ENCODE data around the gene ARHGAP1. TPM values are rescaled to one million over a fixed set of nuclear protein-coding genes. Genes with fewer than 3 reads are reported as not detected.

ARHGAP1 gene
- total RNA-seq, 4 donors from 2014 or later, result 39.2 to 53.6 (median 45.8) TPM

- peak overlapping the region; percentile 7 to 91 (median 83) for H3K27ac ChIP-seq
- no peaks in the 10 kb centered on the region for H3K9me3 ChIP-seq
- 32% methylated on average over 3 to 7 of the region's 11 CpGs for WGBS, 2 donors
- TF ChIP-seq POLR2A (IDR thresholded peaks at IDR 0.05) (no peak), CTCF (IDR thresholded peaks at IDR 0.05) (no peak)
- no peak for DNase-seq
- peaks cover 34 to 71% (median 49%) of the 10 kb centered on the region in 3 donors for H3K4me1 ChIP-seq
- intact Hi-C loops (cut with DNase I), result no loop called here
- H3K27me3 ChIP-seq, result no peaks in the 10 kb centered on the region
- H3K36me3 ChIP-seq, result peaks cover 16 to 62% (median 17%) of the 10 kb centered on the region in 3 donors
- H3K4me3 ChIP-seq, result no peak overlapping the region
Measured at GRCh38 chr11:46696212-46696558, 4.2 kb downstream of the ARHGAP1 start.

GRCh38 chr11:46695345-46696211 lies 4.8 kb downstream of the ARHGAP1 start:
- TF ChIP-seq POLR2A (IDR thresholded peaks at IDR 0.05) (no peak), CTCF (IDR thresholded peaks at IDR 0.05) (no peak)
- Histone ChIP-seq H3K4me3 (no peak overlapping the region), H3K9me3 (no peaks in the 10 kb centered on the region), H3K4me1 (peaks cover 34 to 70% (median 49%) of the 10 kb centered on the region in 3 donors), H3K27me3 (no peaks in the 10 kb centered on the region), H3K27ac (peak overlapping the region; percentile 7 to 91 (median 83)), H3K36me3 (peaks cover 16 to 68% (median 21%) of the 10 kb centered on the region in 3 donors)
- intact Hi-C loops (cut with DNase I), result no loop called here
- 88 to 89% methylated on average over 6 to 8 of the region's 12 CpGs for WGBS, 2 donors
- DNase-seq, result no peak

- intact Hi-C loops (cut with DNase I), result no loop called here
- Histone ChIP-seq H3K27ac (peak overlapping the region; percentile 63 to 91 (median 83)), H3K36me3 (peaks cover 16 to 77% (median 21%) of the 10 kb centered on the region in 3 donors), H3K4me3 (no peak overlapping the region), H3K9me3 (no peaks in the 10 kb centered on the region), H3K27me3 (no peaks in the 10 kb centered on the region), H3K4me1 (peaks cover 34 to 67% (median 47%) of the 10 kb centered on the region in 3 donors)
- TF ChIP-seq POLR2A (IDR thresholded peaks at IDR 0.05) (no peak), CTCF (IDR thresholded peaks at IDR 0.05) (no peak)
- DNase-seq, result no peak
- WGBS, 2 donors, result 60 to 100% methylated on average over 1 of the region's 7 CpGs
Measured at GRCh38 chr11:46694607-46695006, 5.8 kb downstream of the ARHGAP1 start.

GRCh38 chr11:46694072-46694471 lies 6.3 kb downstream of the ARHGAP1 start:
- WGBS, 2 donors, result 67 to 74% methylated on average over 1 to 3 of the region's 6 CpGs
- Histone ChIP-seq H3K4me1 (peaks cover 29 to 62% (median 41%) of the 10 kb centered on the region in 3 donors), H3K9me3 (no peaks in the 10 kb centered on the region), H3K36me3 (peaks cover 16 to 83% (median 21%) of the 10 kb centered on the region in 3 donors), H3K4me3 (no peak overlapping the region), H3K27ac (peak overlapping the region; percentile 63 to 91 (median 83)), H3K27me3 (no peaks in the 10 kb centered on the region)
- intact Hi-C loops (cut with DNase I), result no loop called here
- no peak for DNase-seq
- no peak for TF ChIP-seq CTCF (IDR thresholded peaks at IDR 0.05)
- TF ChIP-seq POLR2A (IDR thresholded peaks at IDR 0.05), result no peak

GRCh38 chr11:46693597-46694012 lies 6.8 kb downstream of the ARHGAP1 start:
- peaks cover 16 to 87% (median 21%) of the 10 kb centered on the region in 3 donors for H3K36me3 ChIP-seq
- H3K27me3 ChIP-seq, result no peaks in the 10 kb centered on the region
- H3K27ac ChIP-seq, result peak overlapping the region; percentile 63 to 91 (median 83)
- H3K4me3 ChIP-seq, result no peak overlapping the region
- intact Hi-C loops (cut with DNase I), result no loop called here
- H3K9me3 ChIP-seq, result no peaks in the 10 kb centered on the region
- 40 to 48% methylated on average over 1 to 2 of the region's 2 CpGs for WGBS, 2 donors
- no peak for DNase-seq
- H3K4me1 ChIP-seq, result peaks cover 26 to 62% (median 38%) of the 10 kb centered on the region in 3 donors
- TF ChIP-seq CTCF (IDR thresholded peaks at IDR 0.05), result no peak
- no peak for TF ChIP-seq POLR2A (IDR thresholded peaks at IDR 0.05)
